HG03442 (cell line): Measurements from ENCODE around the gene ITPR1.

Source experiments
- ATAC-seq: cut with Tn5 transposase; IDR thresholded peaks from one replicate; pipeline ENCODE4 v1.9.1; 2021; ENCODE audit warnings: mild to moderate bottlenecking, moderate library complexity; ENCODE audit not compliant: unreplicated experiment

The ITPR1 gene

DNA sequence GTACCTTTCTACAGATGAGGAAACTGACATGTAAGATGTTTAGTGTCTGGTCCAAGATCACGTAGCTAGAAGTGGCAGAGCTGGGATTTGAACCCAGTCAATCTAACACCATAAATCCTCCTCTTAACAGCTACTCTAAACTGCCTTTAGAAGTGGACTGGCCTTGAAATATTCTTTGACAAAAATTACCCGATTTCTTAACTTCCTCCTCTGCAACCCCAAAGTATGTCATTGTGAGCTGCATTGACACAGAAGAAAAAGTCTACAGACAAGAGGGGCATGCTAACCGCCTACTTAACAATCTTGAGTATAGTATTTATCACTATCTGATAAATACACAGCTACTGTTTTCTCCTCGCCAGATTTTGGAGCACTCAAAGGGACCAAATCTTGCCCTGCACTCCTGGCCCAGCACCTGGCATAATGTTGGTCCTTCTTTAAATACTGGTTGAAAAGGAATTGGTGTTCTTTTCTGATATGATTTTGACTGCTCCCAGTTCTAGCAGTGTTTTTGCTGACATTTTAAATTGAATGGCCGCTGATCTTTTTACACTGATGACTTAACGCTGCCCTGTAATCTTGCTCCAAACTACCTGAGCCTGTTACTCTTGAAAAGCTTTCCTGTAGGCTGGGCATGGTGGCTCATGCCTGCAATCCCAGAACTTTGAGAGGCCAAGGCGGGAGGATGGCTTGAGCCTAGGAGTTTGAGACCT lies 36.9 kb downstream of the ITPR1 start:
- ATAC-seq: no peak

DNA sequence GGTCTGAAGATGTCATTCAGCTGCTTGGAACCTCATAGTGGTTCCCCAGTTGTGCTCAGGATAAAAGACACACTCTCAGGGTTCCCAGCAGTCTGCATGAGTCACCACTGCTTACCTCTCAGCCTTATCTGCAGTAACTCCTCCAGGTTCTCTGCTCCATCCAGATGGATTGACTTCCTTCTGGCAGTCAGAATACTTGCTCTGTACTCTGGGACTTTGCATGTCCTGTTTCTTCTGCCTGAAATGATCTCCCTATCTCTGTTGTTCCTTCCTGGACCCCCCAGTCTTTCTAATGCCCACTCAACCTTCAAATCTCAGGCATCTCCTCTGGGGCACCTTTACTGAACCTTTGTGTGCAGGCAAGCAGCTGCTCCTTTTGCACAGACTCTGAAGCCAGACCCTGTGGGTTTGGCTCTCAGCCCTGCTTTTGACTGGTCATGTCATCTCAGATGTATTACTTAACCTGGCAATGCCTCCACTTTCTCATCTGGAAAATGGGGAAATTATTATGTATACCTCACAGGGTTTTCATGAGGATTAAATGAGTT lies 38.4 kb downstream of the ITPR1 start:
- ATAC-seq: no peak

GRCh38 chr3:4532535-4533112 lies 39.5 kb downstream of the ITPR1 start:
- ATAC-seq: no peak

DNA sequence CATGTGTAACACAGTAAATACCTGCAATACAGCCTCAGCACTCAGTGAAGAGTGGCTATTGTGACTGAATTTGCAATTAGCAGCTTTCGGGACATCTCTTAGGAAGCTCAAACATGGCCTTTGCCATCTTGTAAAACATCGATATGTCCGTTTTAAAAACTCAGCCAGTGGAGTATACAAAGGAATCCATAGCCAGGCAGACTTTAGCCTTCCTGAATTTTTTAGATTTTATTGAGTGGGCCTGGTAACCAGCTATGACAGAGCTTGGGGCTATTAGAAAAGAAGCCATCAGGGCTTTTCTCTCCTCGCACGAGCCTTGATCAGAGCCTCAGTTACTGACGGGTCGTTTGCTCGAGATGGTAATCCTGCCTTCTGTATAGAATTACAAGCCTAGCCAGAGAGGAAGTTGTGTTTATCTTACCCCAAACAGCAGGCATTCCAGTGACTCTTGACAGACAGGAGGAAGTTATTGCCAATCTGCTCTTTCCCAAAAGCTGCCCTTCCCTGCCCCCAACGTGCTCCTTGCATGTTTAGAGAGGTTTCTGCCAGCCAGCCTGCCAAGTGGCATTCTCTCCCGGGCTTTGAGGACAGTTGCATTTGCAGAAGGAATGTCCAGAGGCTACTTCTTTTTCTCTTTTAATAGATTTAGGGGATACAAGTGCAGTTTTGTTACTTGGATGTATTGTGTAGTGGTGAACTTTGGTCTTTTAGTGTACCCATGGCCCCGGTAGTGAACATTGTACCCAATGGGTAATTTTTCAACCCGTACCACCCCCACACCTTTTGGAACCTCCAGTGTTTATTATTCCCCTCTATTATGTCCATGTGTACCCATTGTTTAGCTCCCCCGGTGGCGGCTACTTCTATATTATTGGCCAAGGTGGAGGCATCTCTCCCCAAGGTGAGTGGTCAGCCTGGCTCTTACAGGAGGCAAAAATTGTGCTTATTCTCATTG lies 40.6 kb downstream of the ITPR1 start:
- no peak for ATAC-seq

DNA sequence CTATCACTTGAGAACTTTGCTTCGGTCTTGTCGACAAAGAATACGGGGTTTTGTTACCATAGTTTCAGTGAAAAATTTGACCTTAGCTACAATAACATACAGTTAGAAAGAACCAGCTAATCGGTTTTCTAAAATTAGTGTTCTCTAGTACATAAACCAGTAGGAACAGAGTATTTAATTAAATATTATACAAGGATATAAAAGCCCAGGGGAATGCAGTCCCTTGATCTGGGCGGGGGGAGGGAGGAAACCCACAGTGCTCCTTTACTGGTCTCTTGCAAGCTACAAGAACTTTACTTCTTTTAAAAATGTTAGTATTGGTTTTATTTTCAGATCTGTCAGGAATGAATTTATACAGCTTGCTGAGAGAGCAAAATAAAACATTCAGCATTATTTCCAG lies 41.8 kb downstream of the ITPR1 start:
- ATAC-seq: no peak

- no peak for ATAC-seq
These were observed 43.1 kb downstream of the ITPR1 start for GRCh38 chr3:4536260-4536659.

DNA sequence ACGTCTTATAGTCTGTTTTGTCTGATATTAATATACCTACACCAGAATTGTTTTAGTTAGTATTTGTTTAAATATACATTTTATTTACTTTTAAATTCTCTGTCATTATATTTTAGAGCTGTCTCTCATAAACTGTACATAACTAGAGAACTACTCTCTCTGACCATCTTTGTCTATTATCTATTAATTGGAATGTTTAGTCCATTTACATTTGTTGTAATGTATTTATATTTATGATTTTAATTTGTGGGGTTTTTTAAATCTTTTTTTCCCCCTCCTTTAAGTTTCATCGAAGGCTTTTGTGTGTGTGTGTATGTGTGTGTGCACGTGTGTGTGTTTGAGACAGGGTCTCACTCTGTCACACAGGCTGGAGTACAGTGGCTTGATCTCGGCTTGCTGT lies 47.1 kb downstream of the ITPR1 start:
- ATAC-seq: no peak

GRCh38 chr3:4543110-4543509 lies 50.0 kb downstream of the ITPR1 start:
- no peak for ATAC-seq

DNA sequence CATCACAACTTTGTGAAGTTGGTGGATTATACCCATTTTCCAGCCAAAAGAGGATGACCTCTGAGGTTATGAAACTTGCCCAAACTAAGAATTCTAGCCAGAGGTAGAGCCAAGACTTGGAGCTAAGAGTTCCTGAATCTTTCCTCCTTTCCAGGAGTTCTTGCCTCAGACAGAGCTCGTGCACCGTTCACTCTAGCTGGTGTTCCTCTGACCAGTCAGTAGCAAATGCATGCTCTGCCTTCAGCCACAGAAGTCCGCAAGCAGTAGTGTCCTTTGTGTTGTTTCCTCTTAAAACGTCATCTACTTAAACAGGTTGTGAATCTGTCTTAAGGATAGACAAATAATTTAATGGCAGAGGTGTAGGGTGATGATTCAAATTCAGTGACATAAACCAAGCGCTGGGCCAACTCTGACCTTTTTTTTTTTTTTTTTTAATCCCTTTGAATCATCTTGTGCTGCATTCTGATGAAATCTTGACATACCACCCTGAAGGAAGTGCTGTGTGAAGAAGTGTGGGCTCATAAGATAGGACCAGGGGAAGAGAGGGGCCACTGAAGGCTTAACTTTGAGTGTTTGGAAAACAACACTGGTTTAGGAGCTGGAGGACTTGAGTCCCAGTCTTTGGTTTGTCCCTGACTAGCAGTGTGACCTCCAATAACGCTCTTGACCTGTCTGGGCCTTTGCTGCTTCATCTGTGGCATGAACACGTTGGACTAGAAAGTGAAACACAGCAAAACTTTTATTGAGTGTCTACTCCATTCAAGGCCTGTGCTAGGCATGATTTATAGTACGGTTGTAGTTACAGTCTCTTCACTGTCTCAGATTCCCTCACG lies 53.4 kb downstream of the ITPR1 start:
- ATAC-seq: no peak

- no peak for ATAC-seq
These were observed 54.7 kb downstream of the ITPR1 start for GRCh38 chr3:4547799-4548198.

DNA sequence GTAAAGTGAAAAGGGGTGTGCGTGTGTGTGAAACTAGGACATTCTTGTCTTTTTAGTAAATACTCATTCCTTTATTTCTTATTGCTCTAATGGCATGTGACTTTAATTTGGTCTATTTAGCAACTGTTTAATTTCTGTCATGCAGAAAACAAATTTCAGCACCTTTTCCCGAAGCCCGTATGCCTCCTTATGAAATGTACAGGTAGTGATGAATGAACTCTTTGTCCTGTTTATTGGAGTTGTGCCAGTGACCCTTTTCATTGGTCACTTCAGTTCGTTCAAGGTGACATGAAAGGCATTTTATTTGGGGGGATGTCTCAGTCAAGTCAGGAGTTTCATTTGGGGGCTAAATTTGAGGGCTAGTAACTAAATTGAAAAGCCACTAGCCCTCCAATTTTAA lies 55.2 kb downstream of the ITPR1 start:
- no peak for ATAC-seq

DNA sequence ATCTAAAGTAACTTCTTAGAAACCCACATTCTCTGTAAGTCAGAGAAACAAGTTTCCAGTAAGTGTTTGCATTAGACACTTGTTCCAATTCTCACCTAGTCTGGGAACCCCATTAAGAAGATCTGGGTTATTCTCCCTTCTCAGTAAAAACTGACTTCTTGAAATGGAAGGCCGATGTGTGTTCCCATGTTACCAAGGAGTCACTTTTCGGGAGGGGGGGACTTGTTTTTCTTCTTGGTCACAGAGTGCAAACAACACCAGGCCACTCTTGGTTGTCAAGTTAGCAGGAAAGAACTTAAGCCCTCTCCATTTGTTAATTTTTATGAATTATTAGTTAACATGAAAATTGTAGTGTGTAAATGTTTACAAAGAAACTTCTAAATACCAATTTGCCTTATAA lies 55.6 kb downstream of the ITPR1 start:
- no peak for ATAC-seq

DNA sequence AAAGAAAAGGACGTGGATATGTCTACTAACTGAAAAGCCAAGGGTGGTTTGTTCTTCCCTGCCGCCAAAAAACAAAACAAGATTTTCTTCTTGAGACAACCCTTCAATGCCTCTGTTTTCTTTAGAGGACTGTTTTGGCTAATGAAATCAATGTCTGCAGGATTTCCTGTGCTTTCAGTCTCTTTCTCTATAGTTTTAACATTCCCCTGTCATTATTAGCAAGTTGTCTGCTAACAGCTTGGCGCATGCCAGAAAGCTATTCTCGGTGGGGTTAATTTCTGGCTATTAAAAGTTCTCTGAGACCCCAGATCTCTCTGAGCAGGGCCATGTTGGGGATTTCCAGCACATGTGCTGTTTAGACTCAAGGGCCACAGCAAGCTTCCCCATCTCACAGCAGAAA lies 56.7 kb downstream of the ITPR1 start:
- no peak for ATAC-seq

- no peak for ATAC-seq
These were observed 58.0 kb downstream of the ITPR1 start for GRCh38 chr3:4551051-4551711.

GRCh38 chr3:4551794-4552442 lies 58.8 kb downstream of the ITPR1 start:
- ATAC-seq: no peak

- no peak for ATAC-seq
These were observed 59.7 kb downstream of the ITPR1 start for GRCh38 chr3:4552811-4553210.

GRCh38 chr3:4561661-4562060 lies 68.5 kb downstream of the ITPR1 start:
- ATAC-seq: no peak

GRCh38 chr3:4562595-4562994 lies 69.4 kb downstream of the ITPR1 start:
- no peak for ATAC-seq

DNA sequence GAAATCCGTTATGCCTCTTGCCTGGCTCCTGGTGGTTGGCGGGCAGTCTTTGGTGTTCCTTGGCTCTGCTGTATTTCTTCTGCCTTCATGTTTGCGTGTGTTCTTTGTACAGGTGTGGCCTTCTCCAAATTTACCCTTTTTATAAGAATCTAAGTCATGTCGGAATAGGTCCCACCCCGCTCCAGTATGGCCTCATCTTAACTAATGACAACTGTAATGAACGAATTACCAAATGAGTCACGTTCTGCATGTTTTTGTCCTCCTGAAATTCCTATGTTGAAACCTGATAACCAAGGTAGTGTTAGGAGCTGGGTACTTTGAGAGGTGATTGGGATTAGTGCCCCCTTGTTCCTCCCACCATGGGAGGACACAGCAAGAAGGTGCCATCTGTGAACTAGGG lies 71.1 kb downstream of the ITPR1 start:
- no peak for ATAC-seq
